Endothelial cell of umbilical vein (primary cell): ENCODE results near the gene SYNGR4. TPM values are rescaled to one million over a fixed set of nuclear protein-coding genes. Genes with fewer than 3 reads are reported as not detected.
A peak's percentile ranks its signal among the peaks of the same experiment; 100 is the strongest.

Source experiments
- Bru-seq: library from RNA; stranded (reverse); fragments of 400-500 nt; gene quantifications from one replicate; lab custom pipeline; 2021; lab: Mats Ljungman, UMichigan
- BruChase-seq, 2 experiments: library from RNA; stranded (reverse); fragments of 400-500 nt; gene quantifications; one replicate each; lab custom pipeline; 2021; lab: Mats Ljungman, UMichigan
- BruUV-seq: library from RNA; stranded (reverse); fragments of 400-500 nt; replicated peaks from 2 replicates; lab custom pipeline; 2021; lab: Mats Ljungman, UMichigan
- CTCF ChIA-PET: fragments of 300-600, 350-600 bp; sonication (Branson Sonifier 250); formaldehyde crosslinking; loops from one replicate; lab custom pipeline; 2021; ENCODE audit warnings: antibody characterized with exemption, inconsistent platforms; lab: Charles Lee
- POLR2A ChIA-PET: fragments of 300-600, 350-600 bp; sonication (Branson Sonifier 250); formaldehyde crosslinking; loops from one replicate; lab custom pipeline; 2021; ENCODE audit warnings: antibody characterized with exemption, inconsistent platforms; lab: Charles Lee
- DNase-seq: peaks from one replicate; pipeline ENCODE4 v3.0.0-alpha.2; 2011; ENCODE audit warnings: low read depth, low spot score
- FAIRE-seq: peaks from 2 replicates; lab custom pipeline; 2011; peaks lifted over from hg19 to GRCh38; lab: Jason Lieb, UNC
- H2AFZ ChIP-seq: 2 replicates; pipeline ENCODE4 v1.6.0; 2012; ENCODE audit warnings: low read depth, low read length, control low read depth, inconsistent platforms
- H3K27ac ChIP-seq: 2 replicates; pipeline ENCODE4 v1.5.1; 2011; ENCODE audit warnings: low read depth, mild to moderate bottlenecking, control low read depth, low read length, moderate library complexity; ENCODE audit not compliant: insufficient read depth
- H3K27me3 ChIP-seq, 2 experiments: 2 replicates each; pipeline versions ENCODE4 v1.6.0 to v1.6.1; 2011; ENCODE audit warnings: low read length in 2 of 2, mixed read lengths in 1 of 2; ENCODE audit not compliant: control insufficient read depth in 2 of 2, insufficient read depth in 2 of 2
- H3K36me3 ChIP-seq, 2 experiments: 2 replicates in 1 of 2; 3 replicates in 1 of 2; pipeline ENCODE4 v1.5.1; 2011; ENCODE audit warnings: low read length in 2 of 2, mild to moderate bottlenecking in 1 of 2, moderate library complexity in 1 of 2; ENCODE audit not compliant: control insufficient read depth in 2 of 2, insufficient read depth in 2 of 2; ENCODE audit errors: extremely low read depth in 1 of 2
- H3K4me1 ChIP-seq: 3 replicates; pipeline ENCODE4 v1.5.1; 2011; ENCODE audit warnings: mild to moderate bottlenecking, low read length; ENCODE audit not compliant: control insufficient read depth, insufficient read depth; ENCODE audit errors: extremely low read depth
- H3K4me2 ChIP-seq: 2 replicates; pipeline ENCODE4 v1.6.1; 2011; ENCODE audit warnings: low read length, control low read depth, mixed read lengths; ENCODE audit not compliant: insufficient read depth
- H3K4me3 ChIP-seq, 3 experiments: fragments of 200-600 bp in 1 of 3; sonication (generic), shearing (Covaris generic) in 1 of 3; replicated peaks in 1 of 3; 2 replicates each; pipeline ENCODE4 v1.5.1; 2011 to 2016; ENCODE audit warnings: control low read depth in 3 of 3, low read length in 3 of 3, mild to moderate bottlenecking in 2 of 3, inconsistent platforms in 1 of 3, low read depth in 1 of 3, moderate library complexity in 1 of 3; ENCODE audit not compliant: insufficient read depth in 1 of 3
- H3K79me2 ChIP-seq: 2 replicates; pipeline ENCODE4 v1.6.0; 2012; ENCODE audit warnings: low read length, inconsistent platforms; ENCODE audit not compliant: control insufficient read depth, insufficient read depth
- H3K9ac ChIP-seq: replicated peaks from 2 replicates; pipeline ENCODE3; 2011; ENCODE audit warnings: low read length, control low read depth; ENCODE audit not compliant: insufficient read depth; ENCODE audit errors: extremely low read depth
- H3K9me1 ChIP-seq: replicated peaks from 3 replicates; pipeline ENCODE4 v1.6.0; 2011; ENCODE audit warnings: mild to moderate bottlenecking, low read length; ENCODE audit not compliant: control insufficient read depth, insufficient read depth; ENCODE audit errors: extremely low read depth
- H3K9me3 ChIP-seq: replicated peaks from 2 replicates; pipeline ENCODE4 v1.5.1; 2012; ENCODE audit warnings: low read length, inconsistent platforms; ENCODE audit not compliant: control insufficient read depth, insufficient read depth
- H4K20me1 ChIP-seq: replicated peaks from 2 replicates; pipeline ENCODE3; 2011; ENCODE audit warnings: mild to moderate bottlenecking, low read length; ENCODE audit not compliant: control insufficient read depth, insufficient read depth; ENCODE audit errors: extremely low read depth
- EZH2 ChIP-seq: IDR thresholded peaks from 2 replicates; pipeline ENCODE4 v1.6.1; 2012; ENCODE audit warnings: borderline replicate concordance, low read depth, mild to moderate bottlenecking, moderate library complexity, low read length, inconsistent platforms; ENCODE audit not compliant: severe bottlenecking
- FOS ChIP-seq: IDR thresholded peaks from 2 replicates; pipeline ENCODE4 v1.6.1; 2011; ENCODE audit warnings: mild to moderate bottlenecking, low read length, moderate library complexity, borderline replicate concordance; ENCODE audit not compliant: insufficient read depth
- GATA2 ChIP-seq: IDR thresholded peaks from 2 replicates; pipeline ENCODE4 v1.7.0; 2011; ENCODE audit warnings: low read depth, mild to moderate bottlenecking, moderate library complexity, mixed read lengths, low read length; ENCODE audit not compliant: insufficient read length, insufficient read depth
- JUN ChIP-seq: IDR thresholded peaks from 2 replicates; pipeline ENCODE4 v1.6.1; 2011; ENCODE audit warnings: borderline replicate concordance, low read depth; ENCODE audit not compliant: insufficient read length, insufficient read depth
- POLR2A ChIP-seq: IDR thresholded peaks from 2 replicates; pipeline ENCODE4 v1.6.1; 2012; ENCODE audit warnings: low read depth, mild to moderate bottlenecking, control low read depth, low read length
- POLR2AphosphoS5 ChIP-seq: IDR thresholded peaks from 2 replicates; pipeline ENCODE4 v1.6.1; 2012; ENCODE audit warnings: low read depth, mild to moderate bottlenecking, control low read depth, low read length, moderate library complexity; ENCODE audit not compliant: insufficient read depth
- dilution Hi-C: fragments of 300-500 bp; cut with MboI; formaldehyde crosslinking; loops from one replicate; pipeline ENCODE4 v1.15.0; 2019; ENCODE audit warnings: low sequenced_read_pairs; ENCODE audit not compliant: extremely low pct_ligation_motif_present
- intact Hi-C: fragments of 100-400 bp; cut with micrococcal nuclease; formaldehyde crosslinking; loops from one replicate; pipeline ENCODE4 v1.10.0; 2022
- long read RNA-seq: library from polyadenylated mRNA; stranded (forward); transcript quantifications from one replicate; pipeline ENCODE4 v2.0.0, GENCODE V29; 2021
- polyA minus RNA-seq, 3 experiments: library from RNA; depleted of rRNA, polyadenylated mRNA; stranded (reverse); fragments of >200 nt; gene quantifications; 1 replicate in 1 of 3; 2 replicates in 2 of 3; pipeline ENCODE4 v1.2.3, GENCODE V29; 2011
- polyA plus RNA-seq, 4 experiments: library from polyadenylated mRNA; depleted of rRNA in 3 of 4; stranded (reverse) in 3 of 4; unstranded in 1 of 4; fragments of >200 nt; gene quantifications; 2 replicates each; pipeline versions ENCODE4 v1.2.1 to v1.2.3, GENCODE V29; 2011 to 2012; ENCODE audit warnings: missing spikeins in 1 of 4
- total RNA-seq: library from RNA; stranded (reverse); gene quantifications from 2 replicates; pipeline ENCODE4 v1.2.3, GENCODE V29; 2021
- TF ChIP-seq, protein P1 (sequence below): IDR thresholded peaks from 2 replicates; pipeline ENCODE4 v1.6.1; 2011; ENCODE audit not compliant: insufficient read depth, insufficient read length
- TF ChIP-seq, protein P2 (sequence below), 2 donors: IDR thresholded peaks; 1 replicate in 1 of 2; 2 replicates in 1 of 2; pipeline ENCODE4 v1.5.1; 2011; ENCODE audit warnings: low read length in 2 of 2, mild to moderate bottlenecking in 2 of 2, moderate library complexity in 2 of 2, control low read depth in 1 of 2, inconsistent platforms in 1 of 2, low read depth in 1 of 2; ENCODE audit not compliant: insufficient read depth in 1 of 2; ENCODE audit errors: extremely low read depth in 1 of 2

The SYNGR4 gene, protein sequence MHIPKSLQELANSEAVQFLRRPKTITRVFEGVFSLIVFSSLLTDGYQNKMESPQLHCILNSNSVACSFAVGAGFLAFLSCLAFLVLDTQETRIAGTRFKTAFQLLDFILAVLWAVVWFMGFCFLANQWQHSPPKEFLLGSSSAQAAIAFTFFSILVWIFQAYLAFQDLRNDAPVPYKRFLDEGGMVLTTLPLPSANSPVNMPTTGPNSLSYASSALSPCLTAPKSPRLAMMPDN
- total RNA-seq (not detected in 2 replicates), polyA plus RNA-seq (not detected in 2 replicates), polyA minus RNA-seq (not detected in 2 replicates), Bru-seq, nascent RNA (percentile 13 among the genes with signal in this experiment), BruChase-seq, experiment 1, labeled RNA remaining after a 6-hour chase (not detected), BruChase-seq, experiment 2, labeled RNA remaining after a 2-hour chase (not detected)
- not detected in 2 replicates for polyA plus RNA-seq (2011; cell fraction: cytosol; rRNA removed)
- polyA plus RNA-seq (2011; cell fraction: nucleus; rRNA removed) = not detected in 2 replicates
- not detected in 2 replicates for polyA plus RNA-seq (2012)
- not detected for polyA minus RNA-seq (2011; cell fraction: cytosol; rRNA and poly(A)+ RNA removed)
- not detected in 2 replicates for polyA minus RNA-seq (2011; cell fraction: nucleus; rRNA and poly(A)+ RNA removed)
- long read RNA-seq = 0 reads

DNA sequence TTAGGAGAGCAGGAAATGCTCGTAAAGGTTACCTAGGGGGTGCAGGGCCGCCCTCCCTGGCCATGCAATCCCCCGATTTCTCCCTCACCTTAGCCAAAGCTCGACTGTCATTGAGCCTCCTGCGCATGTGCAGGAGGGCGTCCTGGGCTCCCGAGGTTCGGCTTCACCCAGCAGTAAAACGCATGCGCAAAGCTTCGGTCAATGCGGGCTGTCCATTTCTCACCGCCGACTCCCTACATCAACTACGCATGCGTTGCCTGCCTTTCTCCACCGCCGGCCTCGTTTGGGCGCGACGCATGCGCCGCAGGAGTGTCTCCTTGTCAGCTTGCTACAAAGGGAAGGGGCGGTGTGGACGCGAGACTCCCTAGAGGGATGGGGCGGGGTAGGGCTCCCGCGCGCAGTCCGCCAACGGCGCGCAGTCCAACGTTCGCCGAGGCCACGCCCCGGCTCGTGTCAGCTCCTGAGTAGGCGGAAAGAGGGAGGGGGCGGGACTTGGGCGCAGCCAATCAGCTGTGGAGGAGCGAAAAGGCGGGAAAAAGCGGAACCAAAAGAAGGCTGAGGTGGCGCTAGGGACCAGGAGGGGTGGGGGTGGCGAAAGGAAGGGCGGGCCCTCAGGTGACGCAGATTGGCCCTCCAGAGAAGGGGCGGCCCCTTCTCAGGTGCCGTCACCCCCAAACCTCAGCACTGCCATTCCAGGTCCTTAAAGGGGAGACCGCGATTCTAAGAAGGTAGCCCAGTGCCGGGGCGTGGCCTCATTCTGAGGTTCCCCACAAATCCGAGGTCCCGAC is at the start of gene SYNGR4, which contains the start of gene TMEM143:
TSS of gene SYNGR4 (plus strand) at position 558 of the 788 bp plus-strand sequence. CDS start 1,476 bp downstream, outside the sequence.
TSS of gene TMEM143 (minus strand) at position 131 of the 788 bp plus-strand sequence. CDS start at position 111, 20 bp downstream.
- TF ChIP-seq, protein P1, sequence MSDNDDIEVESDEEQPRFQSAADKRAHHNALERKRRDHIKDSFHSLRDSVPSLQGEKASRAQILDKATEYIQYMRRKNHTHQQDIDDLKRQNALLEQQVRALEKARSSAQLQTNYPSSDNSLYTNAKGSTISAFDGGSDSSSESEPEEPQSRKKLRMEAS = no peak
- TF ChIP-seq FOS (no peak), EZH2 (no peak), JUN (no peak), POLR2AphosphoS5 (no peak), POLR2A (peak; percentile 15), GATA2 (no peak)
- TF ChIP-seq, protein P2, sequence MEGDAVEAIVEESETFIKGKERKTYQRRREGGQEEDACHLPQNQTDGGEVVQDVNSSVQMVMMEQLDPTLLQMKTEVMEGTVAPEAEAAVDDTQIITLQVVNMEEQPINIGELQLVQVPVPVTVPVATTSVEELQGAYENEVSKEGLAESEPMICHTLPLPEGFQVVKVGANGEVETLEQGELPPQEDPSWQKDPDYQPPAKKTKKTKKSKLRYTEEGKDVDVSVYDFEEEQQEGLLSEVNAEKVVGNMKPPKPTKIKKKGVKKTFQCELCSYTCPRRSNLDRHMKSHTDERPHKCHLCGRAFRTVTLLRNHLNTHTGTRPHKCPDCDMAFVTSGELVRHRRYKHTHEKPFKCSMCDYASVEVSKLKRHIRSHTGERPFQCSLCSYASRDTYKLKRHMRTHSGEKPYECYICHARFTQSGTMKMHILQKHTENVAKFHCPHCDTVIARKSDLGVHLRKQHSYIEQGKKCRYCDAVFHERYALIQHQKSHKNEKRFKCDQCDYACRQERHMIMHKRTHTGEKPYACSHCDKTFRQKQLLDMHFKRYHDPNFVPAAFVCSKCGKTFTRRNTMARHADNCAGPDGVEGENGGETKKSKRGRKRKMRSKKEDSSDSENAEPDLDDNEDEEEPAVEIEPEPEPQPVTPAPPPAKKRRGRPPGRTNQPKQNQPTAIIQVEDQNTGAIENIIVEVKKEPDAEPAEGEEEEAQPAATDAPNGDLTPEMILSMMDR (IDR thresholded peaks at IDR 0.05; ENCODE audit: extremely low read depth in 1 of 2, insufficient read depth in 1 of 2, low read depth in 1 of 2, low read length in 2 of 2) = no peak
- Histone ChIP-seq H3K4me3 (peak within 1 kb of the TSS; percentile 11 to 53 (median 35)), H3K9ac (peak within 1 kb of the TSS; percentile 68), H3K27ac (peak within 1 kb of the TSS; percentile 40), H3K79me2 (no peaks in the 10 kb centered on the region), H3K4me1 (peaks cover 8% of the 10 kb centered on the region), H3K4me2 (peak within 1 kb of the TSS; percentile 73), H4K20me1 (no peaks in the 10 kb centered on the region), H3K27me3 (no peaks in the 10 kb centered on the region), H3K36me3 (no peaks in the 10 kb centered on the region), H2AFZ (peak within 1 kb of the TSS; percentile 73), H3K9me3 (no peaks in the 10 kb centered on the region), H3K9me1 (no peaks in the 10 kb centered on the region)
- DNase-seq (peak; percentile 100), FAIRE-seq (peak; percentile 99)
- no TSS peak for BruUV-seq
- CTCF ChIA-PET = interaction anchor here (1.0 to 4.5 kb wide), 9 partner anchors 13 to 220 kb away, joined by 3 to 29 read pairs (median 10); partner anchors contain the start of genes GRWD1 and KDELR1
- POLR2A ChIA-PET = interaction anchor here (0.5 to 1.4 kb wide), 6 partner anchors 11 to 296 kb away, joined by 3 to 10 read pairs (median 4); partner anchors contain the start of gene PLA2G4C
- dilution Hi-C loops = no loop called here
- intact Hi-C loops = loop anchor here (1.0 to 2.0 kb wide), 3 partner anchors 27 to 81 kb away; partner anchors contain the start of genes GRWD1 and KDELR1
